ENCODE results near the gene NPR2. TPM values are rescaled to one million over a fixed set of nuclear protein-coding genes. Genes with fewer than 3 reads are reported as not detected.

NPR2 gene
- total and polyA plus RNA-seq, 2 of the 13 experiments (the other 11 are each of a cell fraction or from before 2014, with no cell fraction given), result 7.4 to 9.4 TPM

DNA sequence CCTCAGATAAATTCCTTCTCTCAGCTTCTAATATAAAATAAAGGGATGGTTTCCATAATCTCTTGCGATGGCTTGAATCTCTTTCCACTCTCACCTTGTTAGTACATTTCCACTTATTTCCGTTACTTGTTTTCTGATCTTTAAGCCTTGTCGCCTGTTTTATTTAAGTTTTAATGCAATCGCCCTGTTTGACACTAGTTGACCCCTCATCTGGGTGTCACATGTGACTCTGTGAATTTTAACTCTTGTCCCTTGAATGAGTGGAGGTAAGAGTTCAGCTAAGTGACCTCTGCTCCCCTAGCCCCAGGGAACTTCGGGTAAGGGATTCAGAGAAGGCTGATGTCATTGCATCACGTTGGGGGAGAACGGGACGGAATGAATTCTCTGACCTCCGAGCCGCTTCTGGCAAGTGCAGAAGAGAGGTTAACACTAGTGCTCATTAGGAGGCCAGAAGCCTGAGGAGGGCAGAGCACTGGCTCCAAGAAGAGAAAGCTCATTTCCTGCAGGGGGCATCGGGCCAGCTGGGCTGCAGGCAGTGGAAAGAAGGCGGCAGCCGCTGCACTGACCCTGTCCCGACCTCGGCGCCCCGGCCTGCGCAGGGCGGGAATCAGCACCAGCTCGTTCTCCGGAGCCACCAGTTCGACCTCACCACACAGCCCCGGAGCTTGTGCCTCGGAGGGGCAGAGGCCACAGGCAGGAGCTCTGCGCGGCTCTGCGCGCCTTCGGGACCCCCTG lies 22.9 kb downstream of the NPR2 start (continued):
- TF ChIP-seq, protein P1, sequence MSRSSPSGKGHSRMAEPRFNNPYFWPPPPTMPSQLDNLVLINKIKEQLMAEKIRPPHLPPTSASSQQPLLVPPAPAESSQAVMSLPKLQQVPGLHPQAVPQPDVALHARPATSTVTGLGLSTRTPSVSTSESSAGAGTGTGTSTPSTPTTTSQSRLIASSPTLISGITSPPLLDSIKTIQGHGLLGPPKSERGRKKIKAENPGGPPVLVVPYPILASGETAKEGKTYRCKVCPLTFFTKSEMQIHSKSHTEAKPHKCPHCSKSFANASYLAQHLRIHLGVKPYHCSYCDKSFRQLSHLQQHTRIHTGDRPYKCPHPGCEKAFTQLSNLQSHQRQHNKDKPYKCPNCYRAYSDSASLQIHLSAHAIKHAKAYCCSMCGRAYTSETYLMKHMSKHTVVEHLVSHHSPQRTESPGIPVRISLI (CRISPR knock-in tag; IDR thresholded peaks at IDR 0.05; ENCODE audit: borderline replicate concordance), result no peak
- TF ChIP-seq KMT2B (CRISPR knock-in tag; IDR thresholded peaks at IDR 0.05) (peak; percentile 62), MAFK (conservative IDR thresholded peaks at IDR 0.05 in 1 of 2, IDR thresholded peaks at IDR 0.05 in 1 of 2; ENCODE audit: low read length in 2 of 2) (no peak), FOXP1 (IDR thresholded peaks at IDR 0.05) (no peak), FOXP1 (CRISPR knock-in tag; IDR thresholded peaks at IDR 0.05) (0 out of 2 replicates have a peak, but pooled peaks have one; percentile 14), ZNF644 (CRISPR knock-in tag; IDR thresholded peaks at IDR 0.05; ENCODE audit: low read depth) (no peak), FOXJ3 (CRISPR knock-in tag; IDR thresholded peaks at IDR 0.05; ENCODE audit: borderline replicate concordance) (no peak)
- TF ChIP-seq, protein P2, sequence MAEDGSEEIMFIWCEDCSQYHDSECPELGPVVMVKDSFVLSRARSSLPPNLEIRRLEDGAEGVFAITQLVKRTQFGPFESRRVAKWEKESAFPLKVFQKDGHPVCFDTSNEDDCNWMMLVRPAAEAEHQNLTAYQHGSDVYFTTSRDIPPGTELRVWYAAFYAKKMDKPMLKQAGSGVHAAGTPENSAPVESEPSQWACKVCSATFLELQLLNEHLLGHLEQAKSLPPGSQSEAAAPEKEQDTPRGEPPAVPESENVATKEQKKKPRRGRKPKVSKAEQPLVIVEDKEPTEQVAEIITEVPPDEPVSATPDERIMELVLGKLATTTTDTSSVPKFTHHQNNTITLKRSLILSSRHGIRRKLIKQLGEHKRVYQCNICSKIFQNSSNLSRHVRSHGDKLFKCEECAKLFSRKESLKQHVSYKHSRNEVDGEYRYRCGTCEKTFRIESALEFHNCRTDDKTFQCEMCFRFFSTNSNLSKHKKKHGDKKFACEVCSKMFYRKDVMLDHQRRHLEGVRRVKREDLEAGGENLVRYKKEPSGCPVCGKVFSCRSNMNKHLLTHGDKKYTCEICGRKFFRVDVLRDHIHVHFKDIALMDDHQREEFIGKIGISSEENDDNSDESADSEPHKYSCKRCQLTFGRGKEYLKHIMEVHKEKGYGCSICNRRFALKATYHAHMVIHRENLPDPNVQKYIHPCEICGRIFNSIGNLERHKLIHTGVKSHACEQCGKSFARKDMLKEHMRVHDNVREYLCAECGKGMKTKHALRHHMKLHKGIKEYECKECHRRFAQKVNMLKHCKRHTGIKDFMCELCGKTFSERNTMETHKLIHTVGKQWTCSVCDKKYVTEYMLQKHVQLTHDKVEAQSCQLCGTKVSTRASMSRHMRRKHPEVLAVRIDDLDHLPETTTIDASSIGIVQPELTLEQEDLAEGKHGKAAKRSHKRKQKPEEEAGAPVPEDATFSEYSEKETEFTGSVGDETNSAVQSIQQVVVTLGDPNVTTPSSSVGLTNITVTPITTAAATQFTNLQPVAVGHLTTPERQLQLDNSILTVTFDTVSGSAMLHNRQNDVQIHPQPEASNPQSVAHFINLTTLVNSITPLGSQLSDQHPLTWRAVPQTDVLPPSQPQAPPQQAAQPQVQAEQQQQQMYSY (CRISPR knock-in tag; IDR thresholded peaks at IDR 0.05), result 0 out of 2 replicates have a peak, but pooled peaks have one; percentile 12
- TF ChIP-seq, protein P3, sequence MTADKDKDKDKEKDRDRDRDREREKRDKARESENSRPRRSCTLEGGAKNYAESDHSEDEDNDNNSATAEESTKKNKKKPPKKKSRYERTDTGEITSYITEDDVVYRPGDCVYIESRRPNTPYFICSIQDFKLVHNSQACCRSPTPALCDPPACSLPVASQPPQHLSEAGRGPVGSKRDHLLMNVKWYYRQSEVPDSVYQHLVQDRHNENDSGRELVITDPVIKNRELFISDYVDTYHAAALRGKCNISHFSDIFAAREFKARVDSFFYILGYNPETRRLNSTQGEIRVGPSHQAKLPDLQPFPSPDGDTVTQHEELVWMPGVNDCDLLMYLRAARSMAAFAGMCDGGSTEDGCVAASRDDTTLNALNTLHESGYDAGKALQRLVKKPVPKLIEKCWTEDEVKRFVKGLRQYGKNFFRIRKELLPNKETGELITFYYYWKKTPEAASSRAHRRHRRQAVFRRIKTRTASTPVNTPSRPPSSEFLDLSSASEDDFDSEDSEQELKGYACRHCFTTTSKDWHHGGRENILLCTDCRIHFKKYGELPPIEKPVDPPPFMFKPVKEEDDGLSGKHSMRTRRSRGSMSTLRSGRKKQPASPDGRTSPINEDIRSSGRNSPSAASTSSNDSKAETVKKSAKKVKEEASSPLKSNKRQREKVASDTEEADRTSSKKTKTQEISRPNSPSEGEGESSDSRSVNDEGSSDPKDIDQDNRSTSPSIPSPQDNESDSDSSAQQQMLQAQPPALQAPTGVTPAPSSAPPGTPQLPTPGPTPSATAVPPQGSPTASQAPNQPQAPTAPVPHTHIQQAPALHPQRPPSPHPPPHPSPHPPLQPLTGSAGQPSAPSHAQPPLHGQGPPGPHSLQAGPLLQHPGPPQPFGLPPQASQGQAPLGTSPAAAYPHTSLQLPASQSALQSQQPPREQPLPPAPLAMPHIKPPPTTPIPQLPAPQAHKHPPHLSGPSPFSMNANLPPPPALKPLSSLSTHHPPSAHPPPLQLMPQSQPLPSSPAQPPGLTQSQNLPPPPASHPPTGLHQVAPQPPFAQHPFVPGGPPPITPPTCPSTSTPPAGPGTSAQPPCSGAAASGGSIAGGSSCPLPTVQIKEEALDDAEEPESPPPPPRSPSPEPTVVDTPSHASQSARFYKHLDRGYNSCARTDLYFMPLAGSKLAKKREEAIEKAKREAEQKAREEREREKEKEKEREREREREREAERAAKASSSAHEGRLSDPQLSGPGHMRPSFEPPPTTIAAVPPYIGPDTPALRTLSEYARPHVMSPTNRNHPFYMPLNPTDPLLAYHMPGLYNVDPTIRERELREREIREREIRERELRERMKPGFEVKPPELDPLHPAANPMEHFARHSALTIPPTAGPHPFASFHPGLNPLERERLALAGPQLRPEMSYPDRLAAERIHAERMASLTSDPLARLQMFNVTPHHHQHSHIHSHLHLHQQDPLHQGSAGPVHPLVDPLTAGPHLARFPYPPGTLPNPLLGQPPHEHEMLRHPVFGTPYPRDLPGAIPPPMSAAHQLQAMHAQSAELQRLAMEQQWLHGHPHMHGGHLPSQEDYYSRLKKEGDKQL (CRISPR knock-in tag; IDR thresholded peaks at IDR 0.05; ENCODE audit: low read depth), result no peak
- TF ChIP-seq, protein P4, sequence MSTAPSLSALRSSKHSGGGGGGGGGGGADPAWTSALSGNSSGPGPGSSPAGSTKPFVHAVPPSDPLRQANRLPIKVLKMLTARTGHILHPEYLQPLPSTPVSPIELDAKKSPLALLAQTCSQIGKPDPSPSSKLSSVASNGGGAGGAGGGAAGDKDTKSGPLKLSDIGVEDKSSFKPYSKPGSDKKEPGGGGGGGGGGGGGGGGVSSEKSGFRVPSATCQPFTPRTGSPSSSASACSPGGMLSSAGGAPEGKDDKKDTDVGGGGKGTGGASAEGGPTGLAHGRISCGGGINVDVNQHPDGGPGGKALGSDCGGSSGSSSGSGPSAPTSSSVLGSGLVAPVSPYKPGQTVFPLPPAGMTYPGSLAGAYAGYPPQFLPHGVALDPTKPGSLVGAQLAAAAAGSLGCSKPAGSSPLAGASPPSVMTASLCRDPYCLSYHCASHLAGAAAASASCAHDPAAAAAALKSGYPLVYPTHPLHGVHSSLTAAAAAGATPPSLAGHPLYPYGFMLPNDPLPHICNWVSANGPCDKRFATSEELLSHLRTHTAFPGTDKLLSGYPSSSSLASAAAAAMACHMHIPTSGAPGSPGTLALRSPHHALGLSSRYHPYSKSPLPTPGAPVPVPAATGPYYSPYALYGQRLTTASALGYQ (CRISPR knock-in tag; IDR thresholded peaks at IDR 0.05), result no peak
